ENCODE results near the gene HYCC1. TPM values are rescaled to one million over a fixed set of nuclear protein-coding genes. Genes with fewer than 3 reads are reported as not detected.
"Not testable (repeated sequence)": the region's sequence is repeated elsewhere in the genome, so short reads cannot be mapped to it uniquely, and the experiment has no call there.

HYCC1 gene
- total RNA-seq, 1 experiment from 2014 or later = 23.5 TPM

DNA sequence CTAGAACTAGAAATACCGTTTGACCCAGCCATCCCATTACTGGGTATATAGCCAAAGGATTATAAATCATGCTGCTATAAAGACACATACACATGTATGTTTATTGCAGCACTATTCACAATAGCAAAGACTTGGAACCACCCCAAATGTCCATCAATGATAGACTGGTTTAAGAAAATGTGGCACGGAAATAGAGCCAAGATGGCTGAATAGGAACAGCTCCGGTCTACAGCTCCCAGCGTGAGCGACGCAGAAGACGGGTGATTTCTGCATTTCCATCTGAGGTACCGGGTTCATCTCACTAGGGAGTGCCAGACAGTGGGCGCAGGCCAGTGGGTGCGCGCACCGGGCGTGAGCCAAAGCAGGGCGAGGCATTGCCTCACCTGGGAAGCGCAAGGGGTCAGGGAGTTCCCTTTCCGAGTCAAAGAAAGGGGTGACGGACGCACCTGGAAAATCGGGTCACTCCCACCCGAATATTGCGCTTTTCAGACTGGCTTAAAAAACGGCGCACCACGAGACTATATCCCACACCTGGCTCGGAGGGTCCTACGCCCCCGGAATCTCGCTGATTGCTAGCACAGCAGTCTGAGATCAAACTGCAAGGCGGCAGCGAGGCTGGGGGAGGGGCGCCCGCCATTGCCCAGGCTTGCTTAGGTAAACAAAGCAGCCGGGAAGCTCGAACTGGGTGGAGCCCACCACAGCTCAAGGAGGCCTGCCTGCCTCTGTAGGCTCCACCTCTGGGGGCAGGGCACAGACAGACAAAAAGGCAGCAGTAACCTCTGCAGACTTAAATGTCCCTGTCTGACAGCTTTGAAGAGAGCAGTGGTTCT is 21.8 kb upstream of the HYCC1 start:
- H3K9me2 ChIP-seq (ENCODE audit: insufficient read depth); POLR2A ChIA-PET; H2AFZ ChIP-seq (ENCODE audit: low read depth, low read length, poor library complexity, severe bottlenecking); H3K79me2 ChIP-seq (ENCODE audit: insufficient read depth, low read length); H3K4me1 ChIP-seq (ENCODE audit: control insufficient read depth in 1 of 2, insufficient read depth in 2 of 2, low read length in 2 of 2); H3K9me3 ChIP-seq (ENCODE audit: control insufficient read depth in 1 of 2, insufficient read depth in 1 of 2, low read depth in 1 of 2, low read length in 2 of 2); CTCF ChIA-PET; intact Hi-C loops (cut with micrococcal nuclease); RAD21 ChIA-PET (ENCODE audit: low non-redundant PET in 1 of 2, low total read pairs in 2 of 2, uncharacterized antibody in 2 of 2, unreplicated experiment in 2 of 2); H4K20me1 ChIP-seq (ENCODE audit: insufficient read depth); DNase-seq (ENCODE audit: low read depth, low spot score); H3K27me3 ChIP-seq (ENCODE audit: insufficient read depth, low read length); H3K4me2 ChIP-seq (ENCODE audit: low read length); H3K36me3 ChIP-seq (ENCODE audit: control insufficient read depth in 1 of 2, insufficient read depth in 2 of 2, low read length in 2 of 2): not testable (repeated sequence)
- Histone ChIP-seq H3K9ac (ENCODE audit: low read length) (peak overlapping the region; percentile 33; the same call in 1 of the 2 replicates), H3K4me3 (replicated peaks in 1 of 2; ENCODE audit: low read depth in 1 of 2, low read length in 2 of 2) (peak overlapping the region; percentile 17 to 28; a peak in 3 of 4 replicates), H3K27ac (ENCODE audit: low read depth, low read length) (0 out of 2 replicates have a peak overlapping the region, but pooled peaks have one; percentile 32)
- peak; percentile 30 for TF ChIP-seq YY1 (IDR thresholded peaks at IDR 0.05; ENCODE audit: extremely low read depth, insufficient replicate concordance, low read depth, low read length)
- peak; percentile 38; the same call in 1 of the 2 replicates for ATAC-seq
- TSS peak; percentile 75 for BruUV-seq (replicated peaks)

DNA sequence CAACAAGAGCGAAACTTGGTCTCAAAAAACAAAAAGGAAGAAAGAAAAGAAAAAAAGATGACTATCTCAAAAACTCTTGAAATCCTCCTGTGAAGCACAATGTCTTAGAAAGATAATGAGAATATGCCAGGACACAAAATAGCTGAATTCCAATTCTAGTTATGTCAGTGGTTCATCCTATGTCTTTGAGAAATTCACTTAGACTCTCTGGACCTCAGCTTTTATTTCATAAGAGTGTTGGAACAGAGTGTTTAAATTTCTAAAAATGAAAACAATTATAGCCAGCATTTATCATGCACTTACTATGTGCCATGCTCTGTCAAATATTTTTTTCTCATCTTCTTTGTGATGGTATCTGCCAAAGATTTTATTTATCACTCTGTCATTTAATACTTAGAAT is 13.3 kb upstream of the HYCC1 start:
- CTCF ChIA-PET = no interaction called here
- intact Hi-C loops (cut with micrococcal nuclease) = no loop called here
- H3K27ac ChIP-seq (ENCODE audit: low read depth, low read length) = no peak overlapping the region
- H2AFZ ChIP-seq (ENCODE audit: low read depth, low read length, poor library complexity, severe bottlenecking) = no peak overlapping the region
- no peak overlapping the region for H3K9ac ChIP-seq (ENCODE audit: low read length)
- H3K4me3 ChIP-seq (replicated peaks in 1 of 2; ENCODE audit: low read depth in 1 of 2, low read length in 2 of 2) = no peak overlapping the region
- DNase-seq (ENCODE audit: low read depth, low spot score) (no peak), ATAC-seq (no peak)
- RAD21 ChIA-PET (ENCODE audit: low non-redundant PET in 1 of 2, low total read pairs in 2 of 2, uncharacterized antibody in 2 of 2, unreplicated experiment in 2 of 2) = no interaction called here
- no peaks in the 10 kb centered on the region for H3K9me3 ChIP-seq (ENCODE audit: control insufficient read depth in 1 of 2, insufficient read depth in 1 of 2, low read depth in 1 of 2, low read length in 2 of 2)
- H3K9me2 ChIP-seq (ENCODE audit: insufficient read depth) = no peaks in the 10 kb centered on the region
- BruUV-seq (replicated peaks) = no TSS peak
- no peak overlapping the region for H3K4me2 ChIP-seq (ENCODE audit: low read length)
- H3K4me1 ChIP-seq (ENCODE audit: control insufficient read depth in 1 of 2, insufficient read depth in 2 of 2, low read length in 2 of 2) = no peaks in the 10 kb centered on the region
- no peaks in the 10 kb centered on the region for H3K79me2 ChIP-seq (ENCODE audit: insufficient read depth, low read length)
- no peaks in the 10 kb centered on the region for H4K20me1 ChIP-seq (ENCODE audit: insufficient read depth)
- no peaks in the 10 kb centered on the region for H3K36me3 ChIP-seq (ENCODE audit: control insufficient read depth in 1 of 2, insufficient read depth in 2 of 2, low read length in 2 of 2)
- H3K27me3 ChIP-seq (ENCODE audit: insufficient read depth, low read length) = no peaks in the 10 kb centered on the region
- POLR2A ChIA-PET = no interaction called here
- TF ChIP-seq POLR2AphosphoS5 (IDR thresholded peaks at IDR 0.05; ENCODE audit: low read depth, low read length) (no peak), ZFX (IDR thresholded peaks at IDR 0.05) (no peak)
